ENCODE data around the gene TFB2M. TPM values are rescaled to one million over a fixed set of nuclear protein-coding genes. Genes with fewer than 3 reads are reported as not detected.

The TFB2M gene
- total RNA-seq, 2 experiments from 2014 or later: 10.8 to 11.1 TPM

GRCh38 chr1:246518456-246519205 is 47.4 kb downstream of the TFB2M start:
- H3K27me3 Mint-ChIP-seq (ENCODE audit: low read depth): no peaks in the 10 kb centered on the region
- CTCF ChIA-PET: no interaction called here
- intact Hi-C loops (cut with micrococcal nuclease): no loop called here
- peaks cover 5% of the 10 kb centered on the region for H3K4me1 Mint-ChIP-seq (ENCODE audit: low read depth)
- no peak overlapping the region for H3K27ac Mint-ChIP-seq
- no peak overlapping the region for H3K4me3 Mint-ChIP-seq
- no peak for DNase-seq
- peaks cover 14% of the 10 kb centered on the region for H3K9me3 Mint-ChIP-seq
- H3K36me3 Mint-ChIP-seq (ENCODE audit: low read depth): peaks cover 2% of the 10 kb centered on the region

GRCh38 chr1:246517391-246517790 is 48.7 kb downstream of the TFB2M start:
- CTCF ChIA-PET: no interaction called here
- Mint-ChIP-seq H3K4me1 (ENCODE audit: low read depth) (peaks cover 6% of the 10 kb centered on the region), H3K4me3 (no peak overlapping the region), H3K27me3 (ENCODE audit: low read depth) (no peaks in the 10 kb centered on the region), H3K27ac (no peak overlapping the region), H3K36me3 (ENCODE audit: low read depth) (peaks cover 2% of the 10 kb centered on the region), H3K9me3 (peaks cover 14% of the 10 kb centered on the region)
- DNase-seq: no peak
- intact Hi-C loops (cut with micrococcal nuclease): no loop called here

GRCh38 chr1:246516126-246516525 is 49.9 kb downstream of the TFB2M start:
- no peak for DNase-seq
- no peaks in the 10 kb centered on the region for H3K27me3 Mint-ChIP-seq (ENCODE audit: low read depth)
- peaks cover 14% of the 10 kb centered on the region for H3K9me3 Mint-ChIP-seq
- peaks cover 2% of the 10 kb centered on the region for H3K36me3 Mint-ChIP-seq (ENCODE audit: low read depth)
- H3K27ac Mint-ChIP-seq: no peak overlapping the region
- CTCF ChIA-PET: no interaction called here
- intact Hi-C loops (cut with micrococcal nuclease): no loop called here
- no peak overlapping the region for H3K4me3 Mint-ChIP-seq
- H3K4me1 Mint-ChIP-seq (ENCODE audit: low read depth): peaks cover 6% of the 10 kb centered on the region

GRCh38 chr1:246515390-246516005 is 50.6 kb downstream of the TFB2M start:
- peaks cover 2% of the 10 kb centered on the region for H3K36me3 Mint-ChIP-seq (ENCODE audit: low read depth)
- peaks cover 14% of the 10 kb centered on the region for H3K9me3 Mint-ChIP-seq
- H3K27ac Mint-ChIP-seq: no peak overlapping the region
- peaks cover 6% of the 10 kb centered on the region for H3K4me1 Mint-ChIP-seq (ENCODE audit: low read depth)
- no peak for DNase-seq
- H3K27me3 Mint-ChIP-seq (ENCODE audit: low read depth): no peaks in the 10 kb centered on the region
- H3K4me3 Mint-ChIP-seq: no peak overlapping the region
- intact Hi-C loops (cut with micrococcal nuclease): no loop called here
- CTCF ChIA-PET: no interaction called here

DNA sequence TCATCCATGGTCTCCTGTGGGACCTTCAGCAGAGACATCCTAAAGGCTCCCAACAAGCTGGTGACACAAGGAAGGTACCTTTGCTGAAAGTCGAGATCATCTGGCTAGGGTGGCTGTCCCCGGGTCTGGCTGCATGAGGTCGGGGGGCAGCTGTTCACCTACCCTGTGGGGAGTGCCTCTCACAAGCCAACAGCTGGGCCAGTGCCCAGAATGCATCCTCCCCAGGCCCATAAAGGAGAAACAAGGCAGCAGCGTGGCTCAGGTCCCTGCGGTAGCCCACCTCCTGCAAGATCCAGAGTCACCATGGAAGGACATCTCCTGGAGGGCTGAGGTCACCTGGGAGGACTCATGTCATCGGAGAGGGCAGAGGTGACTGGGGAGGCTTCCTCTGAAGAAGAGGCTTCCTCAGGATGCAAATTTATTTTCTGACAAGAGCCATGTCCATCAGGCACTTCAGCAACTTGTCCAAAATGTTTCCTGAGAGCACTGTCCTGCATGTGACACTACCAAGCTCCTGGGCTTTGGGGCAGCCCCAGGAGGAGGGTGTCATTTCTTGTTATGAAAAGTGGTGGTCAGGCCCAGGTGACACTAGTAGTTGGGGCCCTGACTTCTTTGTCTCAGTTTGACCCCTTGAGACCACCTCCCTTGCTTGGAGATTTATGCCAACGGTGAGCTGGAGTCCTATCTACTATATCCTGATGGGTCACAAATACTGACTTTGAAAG is 52.3 kb downstream of the TFB2M start:
- H3K27me3 Mint-ChIP-seq (ENCODE audit: low read depth): no peaks in the 10 kb centered on the region
- DNase-seq: no peak
- peaks cover 2% of the 10 kb centered on the region for H3K36me3 Mint-ChIP-seq (ENCODE audit: low read depth)
- CTCF ChIA-PET: interaction anchor here (0.9 kb wide), 1 partner anchor 16 kb away, joined by 3 read pairs; no protein-coding TSS in a partner anchor
- intact Hi-C loops (cut with micrococcal nuclease): loop anchor here (1.0 kb wide), 1 partner anchor 56 kb away; no protein-coding TSS in a partner anchor
- H3K27ac Mint-ChIP-seq: no peak overlapping the region
- H3K4me3 Mint-ChIP-seq: no peak overlapping the region
- peaks cover 6% of the 10 kb centered on the region for H3K4me1 Mint-ChIP-seq (ENCODE audit: low read depth)
- peaks cover 14% of the 10 kb centered on the region for H3K9me3 Mint-ChIP-seq

DNA sequence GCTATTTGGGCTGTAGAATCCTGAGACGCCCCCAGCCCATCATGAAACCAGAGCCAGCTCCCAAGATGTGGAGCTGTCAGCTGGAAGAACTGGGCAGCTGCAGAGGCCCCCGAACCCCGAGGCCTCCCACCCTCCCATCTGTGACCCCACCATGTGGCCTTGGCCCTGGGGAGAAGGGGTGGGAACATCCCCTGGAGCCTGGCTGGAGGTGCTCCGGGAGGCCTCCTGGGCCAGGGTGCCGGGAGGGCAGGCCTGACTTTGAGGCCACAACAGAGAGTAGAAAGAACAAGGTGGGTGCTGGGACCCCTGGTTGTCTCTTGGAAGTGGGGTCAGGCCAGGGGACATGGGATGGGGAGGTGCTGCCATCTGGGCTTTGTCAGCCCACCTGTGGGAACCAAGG is 53.0 kb downstream of the TFB2M start:
- Mint-ChIP-seq H3K36me3 (ENCODE audit: low read depth) (peaks cover 2% of the 10 kb centered on the region), H3K27ac (no peak overlapping the region), H3K4me3 (no peak overlapping the region), H3K9me3 (peaks cover 14% of the 10 kb centered on the region), H3K27me3 (ENCODE audit: low read depth) (no peaks in the 10 kb centered on the region), H3K4me1 (ENCODE audit: low read depth) (peaks cover 6% of the 10 kb centered on the region)
- CTCF ChIA-PET: interaction anchor here (1.3 kb wide), 1 partner anchor 176 kb away, joined by 3 read pairs; no protein-coding TSS in a partner anchor
- intact Hi-C loops (cut with micrococcal nuclease): no loop called here
- DNase-seq: no peak

DNA sequence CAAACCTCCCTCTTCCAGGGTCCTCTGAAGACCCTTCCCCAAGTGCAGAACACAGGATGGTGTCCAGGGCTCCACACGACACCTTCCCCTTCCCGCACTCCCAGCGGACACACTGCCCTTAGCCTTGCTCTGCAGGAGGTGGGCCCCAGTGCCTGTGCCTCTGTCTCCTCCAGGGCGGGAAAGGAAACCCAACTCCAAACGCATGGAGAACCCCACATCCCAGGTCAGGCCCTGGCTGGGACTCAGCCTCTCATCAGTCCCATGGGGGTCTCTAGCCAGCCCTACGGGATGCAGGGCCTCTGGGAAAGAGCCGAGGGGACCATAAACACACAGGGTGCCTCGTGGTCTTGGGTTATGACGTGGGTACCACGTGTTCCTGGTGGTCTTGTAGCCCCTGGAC is 53.4 kb downstream of the TFB2M start:
- DNase-seq: no peak
- Mint-ChIP-seq H3K9me3 (peaks cover 14% of the 10 kb centered on the region), H3K27ac (no peak overlapping the region), H3K4me3 (no peak overlapping the region), H3K36me3 (ENCODE audit: low read depth) (peaks cover 2% of the 10 kb centered on the region), H3K4me1 (ENCODE audit: low read depth) (peaks cover 6% of the 10 kb centered on the region), H3K27me3 (ENCODE audit: low read depth) (no peaks in the 10 kb centered on the region)
- intact Hi-C loops (cut with micrococcal nuclease): no loop called here
- CTCF ChIA-PET: interaction anchor here (1.3 kb wide), 1 partner anchor 177 kb away, joined by 3 read pairs; no protein-coding TSS in a partner anchor

- no peaks in the 10 kb centered on the region for H3K27me3 Mint-ChIP-seq (ENCODE audit: low read depth)
- intact Hi-C loops (cut with micrococcal nuclease): no loop called here
- peaks cover 2% of the 10 kb centered on the region for H3K36me3 Mint-ChIP-seq (ENCODE audit: low read depth)
- CTCF ChIA-PET: interaction anchor here (1.3 kb wide), 1 partner anchor 177 kb away, joined by 3 read pairs; no protein-coding TSS in a partner anchor
- no peak overlapping the region for H3K4me3 Mint-ChIP-seq
- no peak overlapping the region for H3K27ac Mint-ChIP-seq
- no peak for DNase-seq
- peaks cover 7% of the 10 kb centered on the region for H3K4me1 Mint-ChIP-seq (ENCODE audit: low read depth)
- peaks cover 14% of the 10 kb centered on the region for H3K9me3 Mint-ChIP-seq
Observed at GRCh38 chr1:246512230-246512629, 53.8 kb downstream of the TFB2M start.

DNA sequence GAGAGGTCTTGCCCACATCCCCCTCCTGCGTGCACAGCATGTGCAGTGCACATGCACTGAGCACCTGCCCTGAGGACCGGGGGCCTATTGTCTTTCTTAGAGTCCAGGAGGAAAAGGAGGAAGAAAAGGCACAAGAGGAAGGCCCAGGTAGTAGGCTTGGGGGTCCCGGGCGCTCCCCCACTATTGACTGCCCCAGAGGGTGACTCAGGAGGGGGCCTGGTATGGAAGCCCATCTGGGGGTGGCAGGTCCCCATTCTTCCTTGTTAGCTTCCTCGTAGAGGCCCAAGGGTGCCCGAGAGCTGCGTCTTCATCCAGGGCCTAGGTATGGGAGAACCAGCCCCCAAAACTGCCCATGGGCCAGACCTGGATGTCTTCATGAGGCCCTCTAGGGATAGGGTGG is 54.9 kb downstream of the TFB2M start:
- intact Hi-C loops (cut with micrococcal nuclease): no loop called here
- Mint-ChIP-seq H3K27ac (no peak overlapping the region), H3K9me3 (peaks cover 10% of the 10 kb centered on the region), H3K4me1 (ENCODE audit: low read depth) (peaks cover 11% of the 10 kb centered on the region), H3K4me3 (no peak overlapping the region), H3K27me3 (ENCODE audit: low read depth) (no peaks in the 10 kb centered on the region), H3K36me3 (ENCODE audit: low read depth) (peaks cover 2% of the 10 kb centered on the region)
- DNase-seq: no peak
- CTCF ChIA-PET: no interaction called here

- peaks cover 19% of the 10 kb centered on the region for H3K4me1 Mint-ChIP-seq (ENCODE audit: low read depth)
- no peaks in the 10 kb centered on the region for H3K36me3 Mint-ChIP-seq (ENCODE audit: low read depth)
- no peak overlapping the region for H3K27ac Mint-ChIP-seq
- intact Hi-C loops (cut with micrococcal nuclease): no loop called here
- DNase-seq: no peak
- peaks cover 10% of the 10 kb centered on the region for H3K9me3 Mint-ChIP-seq
- no peaks in the 10 kb centered on the region for H3K27me3 Mint-ChIP-seq (ENCODE audit: low read depth)
- CTCF ChIA-PET: no interaction called here
- no peak overlapping the region for H3K4me3 Mint-ChIP-seq
Observed at GRCh38 chr1:246510147-246511030, 55.7 kb downstream of the TFB2M start.

DNA sequence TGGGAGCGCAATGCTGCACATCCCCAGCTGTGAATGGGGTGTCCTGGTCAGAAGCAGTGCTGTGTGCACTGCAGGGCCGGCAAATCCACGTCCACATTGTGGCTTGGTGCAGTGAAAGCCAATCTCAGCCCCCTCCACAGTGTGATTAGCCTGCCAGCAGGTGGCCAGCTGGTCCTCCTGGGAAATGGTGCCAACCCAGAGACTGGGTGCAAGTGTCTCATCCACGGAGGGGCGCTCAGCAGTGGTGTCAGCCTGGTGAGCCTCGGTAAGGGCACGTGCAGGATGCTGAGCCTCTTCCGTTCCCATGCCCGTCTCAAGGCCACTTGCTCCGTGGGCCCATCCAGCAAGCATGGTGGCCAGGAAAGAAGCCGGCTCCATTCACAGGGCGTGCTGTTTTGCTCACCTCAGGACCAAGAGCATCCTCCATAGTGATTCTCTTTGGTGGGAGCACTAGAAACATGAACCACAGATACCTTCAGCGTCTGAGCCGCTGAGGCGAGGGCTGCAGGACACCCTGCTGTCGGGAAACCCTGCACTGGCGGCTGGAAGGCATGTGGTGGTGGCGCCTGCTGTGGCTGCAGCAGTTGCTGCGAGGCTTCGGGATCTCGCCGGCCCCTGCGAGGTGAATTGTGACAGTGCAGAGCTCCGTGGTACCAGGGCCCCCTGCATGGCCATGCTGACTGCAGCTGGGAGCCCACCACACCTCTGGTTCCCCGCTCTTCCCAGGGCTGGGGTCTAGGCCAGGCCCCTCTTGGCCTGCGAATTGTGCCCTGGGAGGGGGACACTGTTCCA is 57.0 kb downstream of the TFB2M start:
- intact Hi-C loops (cut with micrococcal nuclease): no loop called here

More for the DNA sequence above, 57.0 kb downstream of the TFB2M start:
- Mint-ChIP-seq H3K4me3 (no peak overlapping the region), H3K27ac (no peak overlapping the region), H3K4me1 (ENCODE audit: low read depth) (peaks cover 18% of the 10 kb centered on the region), H3K36me3 (ENCODE audit: low read depth) (no peaks in the 10 kb centered on the region), H3K9me3 (no peaks in the 10 kb centered on the region), H3K27me3 (ENCODE audit: low read depth) (no peaks in the 10 kb centered on the region)
- CTCF ChIA-PET: interaction anchor here (0.9 to 2.0 kb wide), 2 partner anchors 11 to 22 kb away, joined by 3 to 5 read pairs; no protein-coding TSS in a partner anchor
- DNase-seq: no peak

Data from activated naive CD4-positive, alpha-beta T cell treated with anti-CD3 and anti-CD28 coated beads for 36 hours (primary cell).